HG02973 (cell line): Measurements from ENCODE around the gene LTA.

Experiments
- ATAC-seq: cut with Tn5 transposase; IDR thresholded peaks from one replicate; pipeline ENCODE4 v1.9.1; 2021; ENCODE audit warnings: moderate library complexity; ENCODE audit not compliant: unreplicated experiment

LTA gene

GRCh38 chr6:31568537-31568961 lies 3.5 kb upstream of the LTA start:
- peak; percentile 57 for ATAC-seq

DNA sequence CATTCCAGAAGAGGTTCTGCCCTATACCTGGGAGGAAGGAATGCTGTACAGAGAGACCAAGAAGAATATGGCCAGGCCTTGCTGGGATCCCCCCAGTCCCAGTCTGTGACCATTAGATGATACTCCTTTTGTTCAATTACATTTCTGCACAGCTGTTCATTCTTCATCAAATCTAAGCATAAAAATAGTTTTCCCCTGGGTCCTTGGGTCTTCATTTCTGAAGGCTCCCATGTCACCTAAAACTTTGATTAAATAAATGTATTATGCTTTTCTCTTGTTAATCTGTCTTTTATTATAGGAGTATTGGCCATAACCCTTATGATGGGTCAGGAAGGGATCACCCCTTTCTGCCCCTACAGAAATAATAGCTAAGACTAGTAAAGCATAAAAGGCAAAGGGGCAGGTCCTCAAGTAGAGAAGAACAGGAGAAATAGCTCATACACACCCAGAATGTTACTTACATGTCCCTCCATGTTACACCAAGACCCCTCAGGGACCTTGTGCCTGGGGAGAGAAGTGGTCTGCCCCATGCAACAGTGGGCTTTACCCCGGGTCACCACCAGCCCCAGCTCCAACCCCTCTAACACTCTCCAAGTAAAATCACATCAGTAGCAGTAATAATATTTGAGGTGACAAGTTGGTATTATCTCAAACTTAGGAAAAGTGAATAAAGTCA lies 2.1 kb upstream of the LTA start:
- ATAC-seq = no peak

- no peak for ATAC-seq
Observed at GRCh38 chr6:31573239-31574105, 1.4 kb downstream of the LTA start.

DNA sequence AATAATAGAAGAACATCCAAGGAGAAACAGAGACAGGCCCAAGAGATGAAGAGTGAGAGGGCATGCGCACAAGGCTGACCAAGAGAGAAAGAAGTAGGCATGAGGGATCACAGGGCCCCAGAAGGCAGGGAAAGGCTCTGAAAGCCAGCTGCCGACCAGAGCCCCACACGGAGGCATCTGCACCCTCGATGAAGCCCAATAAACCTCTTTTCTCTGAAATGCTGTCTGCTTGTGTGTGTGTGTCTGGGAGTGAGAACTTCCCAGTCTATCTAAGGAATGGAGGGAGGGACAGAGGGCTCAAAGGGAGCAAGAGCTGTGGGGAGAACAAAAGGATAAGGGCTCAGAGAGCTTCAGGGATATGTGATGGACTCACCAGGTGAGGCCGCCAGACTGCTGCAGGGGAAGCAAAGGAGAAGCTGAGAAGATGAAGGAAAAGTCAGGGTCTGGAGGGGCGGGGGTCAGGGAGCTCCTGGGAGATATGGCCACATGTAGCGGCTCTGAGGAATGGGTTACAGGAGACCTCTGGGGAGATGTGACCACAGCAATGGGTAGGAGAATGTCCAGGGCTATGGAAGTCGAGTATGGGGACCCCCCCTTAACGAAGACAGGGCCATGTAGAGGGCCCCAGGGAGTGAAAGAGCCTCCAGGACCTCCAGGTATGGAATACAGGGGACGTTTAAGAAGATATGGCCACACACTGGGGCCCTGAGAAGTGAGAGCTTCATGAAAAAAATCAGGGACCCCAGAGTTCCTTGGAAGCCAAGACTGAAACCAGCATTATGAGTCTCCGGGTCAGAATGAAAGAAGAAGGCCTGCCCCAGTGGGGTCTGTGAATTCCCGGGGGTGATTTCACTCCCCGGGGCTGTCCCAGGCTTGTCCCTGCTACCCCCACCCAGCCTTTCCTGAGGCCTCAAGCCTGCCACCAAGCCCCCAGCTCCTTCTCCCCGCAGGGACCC lies 2.3 kb downstream of the LTA start:
- no peak for ATAC-seq

DNA sequence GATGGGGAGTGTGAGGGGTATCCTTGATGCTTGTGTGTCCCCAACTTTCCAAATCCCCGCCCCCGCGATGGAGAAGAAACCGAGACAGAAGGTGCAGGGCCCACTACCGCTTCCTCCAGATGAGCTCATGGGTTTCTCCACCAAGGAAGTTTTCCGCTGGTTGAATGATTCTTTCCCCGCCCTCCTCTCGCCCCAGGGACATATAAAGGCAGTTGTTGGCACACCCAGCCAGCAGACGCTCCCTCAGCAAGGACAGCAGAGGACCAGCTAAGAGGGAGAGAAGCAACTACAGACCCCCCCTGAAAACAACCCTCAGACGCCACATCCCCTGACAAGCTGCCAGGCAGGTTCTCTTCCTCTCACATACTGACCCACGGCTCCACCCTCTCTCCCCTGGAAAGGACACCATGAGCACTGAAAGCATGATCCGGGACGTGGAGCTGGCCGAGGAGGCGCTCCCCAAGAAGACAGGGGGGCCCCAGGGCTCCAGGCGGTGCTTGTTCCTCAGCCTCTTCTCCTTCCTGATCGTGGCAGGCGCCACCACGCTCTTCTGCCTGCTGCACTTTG lies 3.3 kb downstream of the LTA start, which contains the start of gene TNF:
TSS of gene TNF (plus strand) at position 231 of the 567 bp plus-strand sequence. CDS start at position 408, 177 bp downstream.
- ATAC-seq = no peak

DNA sequence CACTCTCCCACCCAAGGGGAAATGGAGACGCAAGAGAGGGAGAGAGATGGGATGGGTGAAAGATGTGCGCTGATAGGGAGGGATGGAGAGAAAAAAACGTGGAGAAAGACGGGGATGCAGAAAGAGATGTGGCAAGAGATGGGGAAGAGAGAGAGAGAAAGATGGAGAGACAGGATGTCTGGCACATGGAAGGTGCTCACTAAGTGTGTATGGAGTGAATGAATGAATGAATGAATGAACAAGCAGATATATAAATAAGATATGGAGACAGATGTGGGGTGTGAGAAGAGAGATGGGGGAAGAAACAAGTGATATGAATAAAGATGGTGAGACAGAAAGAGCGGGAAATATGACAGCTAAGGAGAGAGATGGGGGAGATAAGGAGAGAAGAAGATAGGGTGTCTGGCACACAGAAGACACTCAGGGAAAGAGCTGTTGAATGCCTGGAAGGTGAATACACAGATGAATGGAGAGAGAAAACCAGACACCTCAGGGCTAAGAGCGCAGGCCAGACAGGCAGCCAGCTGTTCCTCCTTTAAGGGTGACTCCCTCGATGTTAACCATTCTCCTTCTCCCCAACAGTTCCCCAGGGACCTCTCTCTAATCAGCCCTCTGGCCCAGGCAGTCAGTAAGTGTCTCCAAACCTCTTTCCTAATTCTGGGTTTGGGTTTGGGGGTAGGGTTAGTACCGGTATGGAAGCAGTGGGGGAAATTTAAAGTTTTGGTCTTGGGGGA lies 4.0 kb downstream of the LTA start:
- no peak for ATAC-seq

DNA sequence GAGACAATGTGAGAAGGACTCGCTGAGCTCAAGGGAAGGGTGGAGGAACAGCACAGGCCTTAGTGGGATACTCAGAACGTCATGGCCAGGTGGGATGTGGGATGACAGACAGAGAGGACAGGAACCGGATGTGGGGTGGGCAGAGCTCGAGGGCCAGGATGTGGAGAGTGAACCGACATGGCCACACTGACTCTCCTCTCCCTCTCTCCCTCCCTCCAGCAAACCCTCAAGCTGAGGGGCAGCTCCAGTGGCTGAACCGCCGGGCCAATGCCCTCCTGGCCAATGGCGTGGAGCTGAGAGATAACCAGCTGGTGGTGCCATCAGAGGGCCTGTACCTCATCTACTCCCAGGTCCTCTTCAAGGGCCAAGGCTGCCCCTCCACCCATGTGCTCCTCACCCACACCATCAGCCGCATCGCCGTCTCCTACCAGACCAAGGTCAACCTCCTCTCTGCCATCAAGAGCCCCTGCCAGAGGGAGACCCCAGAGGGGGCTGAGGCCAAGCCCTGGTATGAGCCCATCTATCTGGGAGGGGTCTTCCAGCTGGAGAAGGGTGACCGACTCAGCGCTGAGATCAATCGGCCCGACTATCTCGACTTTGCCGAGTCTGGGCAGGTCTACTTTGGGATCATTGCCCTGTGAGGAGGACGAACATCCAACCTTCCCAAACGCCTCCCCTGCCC lies 4.9 kb downstream of the LTA start:
- ATAC-seq = no peak

DNA sequence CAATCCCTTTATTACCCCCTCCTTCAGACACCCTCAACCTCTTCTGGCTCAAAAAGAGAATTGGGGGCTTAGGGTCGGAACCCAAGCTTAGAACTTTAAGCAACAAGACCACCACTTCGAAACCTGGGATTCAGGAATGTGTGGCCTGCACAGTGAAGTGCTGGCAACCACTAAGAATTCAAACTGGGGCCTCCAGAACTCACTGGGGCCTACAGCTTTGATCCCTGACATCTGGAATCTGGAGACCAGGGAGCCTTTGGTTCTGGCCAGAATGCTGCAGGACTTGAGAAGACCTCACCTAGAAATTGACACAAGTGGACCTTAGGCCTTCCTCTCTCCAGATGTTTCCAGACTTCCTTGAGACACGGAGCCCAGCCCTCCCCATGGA lies 5.5 kb downstream of the LTA start:
- no peak for ATAC-seq

GRCh38 chr6:31578184-31579118 lies 6.4 kb downstream of the LTA start:
- no peak for ATAC-seq

- ATAC-seq = no peak
Observed at GRCh38 chr6:31579119-31579505, 7.0 kb downstream of the LTA start.

DNA sequence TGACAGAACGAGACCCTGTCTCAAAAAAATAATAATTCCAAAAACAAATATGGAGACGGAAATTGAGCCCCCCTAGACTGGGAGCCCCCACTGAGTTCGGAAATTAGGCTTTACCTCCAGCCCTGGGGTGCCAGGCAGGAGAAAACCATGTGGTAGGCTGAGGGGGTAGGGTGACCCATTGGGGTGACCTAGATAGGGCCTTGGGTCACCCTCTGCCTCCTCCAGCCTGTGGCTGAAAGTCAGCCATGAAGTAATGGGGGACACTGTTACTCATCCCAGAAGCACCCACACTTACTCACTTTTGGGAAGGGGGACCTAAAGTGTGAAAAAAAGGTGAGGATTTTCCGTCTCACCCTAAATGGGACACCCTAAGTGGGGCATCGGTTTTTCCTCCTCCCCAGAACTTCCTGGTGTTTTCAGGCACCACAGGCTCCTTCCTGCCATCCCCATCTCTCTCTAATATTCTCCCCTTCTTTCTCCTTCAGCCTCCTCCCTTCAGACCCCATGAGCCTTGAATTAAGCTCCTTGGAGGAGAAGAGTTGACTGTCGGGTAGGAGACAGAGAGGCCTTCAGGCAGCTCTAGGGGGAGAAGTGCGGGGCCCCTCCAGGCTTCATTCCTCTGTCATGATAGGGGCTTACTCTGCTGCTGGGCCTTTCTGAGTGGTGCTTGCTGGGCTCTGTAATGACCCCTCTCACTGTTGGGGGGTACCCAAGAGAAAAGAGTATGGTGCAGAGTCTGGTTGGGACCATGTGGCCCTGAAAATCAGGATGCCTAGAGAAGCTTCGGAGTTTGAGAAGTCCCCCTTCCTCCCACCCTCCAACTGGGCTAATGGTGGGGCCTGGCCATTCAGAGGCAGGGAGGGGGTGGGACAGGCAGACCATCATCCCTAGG lies 7.7 kb downstream of the LTA start:
- no peak for ATAC-seq

GRCh38 chr6:31580438-31580740 lies 8.3 kb downstream of the LTA start:
- no peak for ATAC-seq

GRCh38 chr6:31580807-31581433 lies 8.8 kb downstream of the LTA start:
- ATAC-seq = peak; percentile 50

DNA sequence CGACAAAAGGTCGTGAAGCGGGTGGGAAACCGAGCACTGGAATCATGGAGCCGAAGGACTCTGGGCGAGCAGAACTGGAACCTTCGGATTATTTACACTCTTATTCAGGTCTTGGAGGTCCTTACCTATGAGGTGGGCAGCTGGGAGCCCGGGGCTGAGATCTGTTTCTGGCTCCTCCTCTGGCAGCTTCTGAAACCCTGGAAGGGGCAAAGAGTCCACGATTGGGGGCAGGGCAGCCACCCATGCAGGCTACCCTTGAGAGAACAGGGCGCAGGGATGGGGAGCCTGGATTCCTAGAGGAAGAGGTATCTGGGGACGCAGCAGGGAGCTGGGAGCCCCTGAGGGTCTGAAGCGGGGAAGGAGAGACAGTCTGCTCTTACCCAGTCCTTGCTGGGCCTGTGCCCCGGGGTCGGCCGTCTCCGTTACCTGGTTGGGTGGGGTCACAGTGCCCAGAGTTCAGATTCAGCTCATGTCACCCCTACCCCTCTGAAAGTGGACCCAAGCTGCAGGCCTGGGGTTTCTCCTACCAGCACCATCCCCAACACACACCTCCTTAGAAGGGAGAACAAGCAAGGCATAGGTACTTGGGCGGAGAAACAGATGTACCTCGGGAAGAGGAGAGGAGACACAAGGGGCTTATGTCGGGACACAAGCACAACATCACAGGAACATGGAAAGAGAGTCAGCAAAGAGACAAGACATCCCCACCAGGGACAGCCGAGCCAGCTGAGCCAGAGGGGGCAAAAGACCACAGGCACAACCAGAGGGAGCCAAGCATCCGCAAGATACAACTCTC lies 9.5 kb downstream of the LTA start:
- no peak for ATAC-seq

DNA sequence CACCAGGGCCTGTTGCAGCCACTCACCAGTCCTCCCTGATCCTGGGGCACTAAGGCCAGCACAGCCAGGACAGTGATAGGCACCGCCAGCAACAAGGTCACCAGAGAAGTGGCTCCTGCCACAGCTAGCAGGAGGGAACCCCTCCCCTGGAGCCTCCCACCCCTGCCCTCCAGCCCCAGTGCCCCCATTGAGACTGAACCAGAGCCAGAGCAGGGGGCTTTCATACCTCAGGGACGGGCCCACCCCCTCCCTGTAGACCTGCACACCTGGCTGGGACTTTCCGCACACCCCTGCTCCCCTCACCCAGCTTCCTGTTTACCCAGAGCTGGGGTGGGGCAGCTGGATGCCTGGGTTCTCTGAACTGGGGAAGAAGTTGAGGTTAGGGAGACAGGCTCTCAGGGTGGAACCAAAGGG lies 10.1 kb downstream of the LTA start, which contains the start of gene LTB:
TSS of gene LTB (minus strand) at position 195 of the 414 bp plus-strand sequence. CDS start at position 188, 7 bp downstream.
- ATAC-seq = no peak

- ATAC-seq = no peak
Observed at GRCh38 chr6:31585491-31585890, 13.4 kb downstream of the LTA start.
